GM23338 (cell line): ENCODE measurements around the gene CDK5RAP2. TPM values are rescaled to one million over a fixed set of nuclear protein-coding genes. Genes with fewer than 3 reads are reported as not detected.

Source experiments
- ATAC-seq: fragments of 200-7000 bp; cut with Tn5 transposase; 3 replicates; pipeline ENCODE4 v1.9.1; 2020
- DNase-seq: peaks from one replicate; pipeline ENCODE4 v3.0.0-alpha.2; 2015; ENCODE audit warnings: low spot score
- H2AFZ ChIP-seq: fragments of 200-600 bp; sonication (generic); 2 replicates; pipeline ENCODE4 v1.8.0; 2016; ENCODE audit warnings: antibody characterized with exemption, mild to moderate bottlenecking, moderate library complexity
- H3F3A ChIP-seq: fragments of 200-600 bp; sonication (generic); replicated peaks from 2 replicates; pipeline ENCODE4 v1.8.0; 2017; ENCODE audit warnings: antibody characterized with exemption, mixed run types, low read depth
- H3K27ac ChIP-seq: fragments of 200-600 bp; sonication (generic); 2 replicates; pipeline ENCODE4 v1.6.1; 2016; ENCODE audit warnings: low read depth
- H3K27me3 ChIP-seq: fragments of 200-600 bp; sonication (generic); 2 replicates; pipeline ENCODE4 v1.8.0; 2016; ENCODE audit warnings: mild to moderate bottlenecking, mixed run types, moderate library complexity; ENCODE audit not compliant: insufficient read depth
- H3K36me3 ChIP-seq: fragments of 200-600 bp; sonication (generic); 2 replicates; pipeline ENCODE4 v1.8.0; 2016; ENCODE audit warnings: mild to moderate bottlenecking; ENCODE audit not compliant: insufficient read depth
- H3K4me1 ChIP-seq: fragments of 200-600 bp; sonication (generic); 2 replicates; pipeline ENCODE4 v1.8.0; 2016; ENCODE audit warnings: mild to moderate bottlenecking, moderate library complexity; ENCODE audit not compliant: insufficient read depth
- H3K4me2 ChIP-seq: fragments of 200-600 bp; sonication (generic); 2 replicates; pipeline ENCODE4 v1.7.1; 2017; ENCODE audit warnings: mixed run types
- H3K4me3 ChIP-seq: fragments of 200-600 bp; sonication (generic); 2 replicates; pipeline ENCODE4 v1.6.1; 2016; ENCODE audit warnings: mixed run types
- H3K79me2 ChIP-seq: fragments of 200-600 bp; sonication (generic); replicated peaks from 2 replicates; pipeline ENCODE4 v1.8.0; 2017; ENCODE audit warnings: mild to moderate bottlenecking; ENCODE audit not compliant: insufficient read depth
- H3K9me2 ChIP-seq: fragments of 200-600 bp; sonication (generic); 2 replicates; pipeline ENCODE4 v1.8.0; 2017; ENCODE audit not compliant: insufficient read depth
- H4K20me1 ChIP-seq: fragments of 200-600 bp; sonication (generic); replicated peaks from 2 replicates; pipeline ENCODE4 v1.8.0; 2017; ENCODE audit warnings: mild to moderate bottlenecking; ENCODE audit not compliant: insufficient read depth
- H3K27ac Mint-ChIP-seq: 2 replicates; pipeline ENCODE4 v1.8.0; 2020; ENCODE audit warnings: inconsistent platforms, mild to moderate bottlenecking, moderate library complexity, mixed read lengths
- H3K27me3 Mint-ChIP-seq: 3 replicates; pipeline ENCODE4 v1.8.0; 2022; ENCODE audit warnings: low read depth, mild to moderate bottlenecking, moderate library complexity, mixed read lengths, inconsistent platforms; ENCODE audit not compliant: insufficient read depth, poor library complexity
- H3K36me3 Mint-ChIP-seq: 3 replicates; pipeline ENCODE4 v1.8.0; 2021; ENCODE audit warnings: low read depth, mild to moderate bottlenecking, inconsistent platforms, moderate library complexity, mixed read lengths
- H3K4me1 Mint-ChIP-seq: 3 replicates; pipeline ENCODE4 v1.8.0; 2020; ENCODE audit warnings: mild to moderate bottlenecking, inconsistent platforms, mixed read lengths
- H3K4me3 Mint-ChIP-seq: 3 replicates; pipeline ENCODE4 v1.8.0; 2021; ENCODE audit warnings: moderate library complexity, mild to moderate bottlenecking, inconsistent platforms, mixed read lengths
- H3K9me3 Mint-ChIP-seq: 3 replicates; pipeline ENCODE4 v1.8.0; 2020; ENCODE audit warnings: moderate library complexity, mild to moderate bottlenecking, inconsistent platforms, mixed read lengths
- CREB1 ChIP-seq: fragments of 250-450 bp; sonication (Bioruptor Pico); IDR thresholded peaks from 2 replicates; pipeline ENCODE4 v1.5.0; 2020; ENCODE audit warnings: low read depth, mild to moderate bottlenecking, moderate library complexity
- ETS1 ChIP-seq: IDR thresholded peaks from 2 replicates; pipeline ENCODE4 v1.6.1; 2016; ENCODE audit warnings: antibody characterized with exemption
- EZH2 ChIP-seq: fragments of 200-600 bp; sonication (generic); IDR thresholded peaks from one replicate; pipeline ENCODE4 v1.8.0; 2017; ENCODE audit warnings: antibody characterized with exemption, mild to moderate bottlenecking, low read depth; ENCODE audit not compliant: unreplicated experiment
- EZH2phosphoT487 ChIP-seq: fragments of 200-600 bp; sonication (generic); IDR thresholded peaks from one replicate; pipeline ENCODE4 v1.8.1; 2018; ENCODE audit warnings: antibody characterized with exemption; ENCODE audit not compliant: unreplicated experiment
- JUNB ChIP-seq: IDR thresholded peaks from one replicate; pipeline ENCODE4 v1.6.1; 2016; ENCODE audit warnings: antibody characterized with exemption; ENCODE audit not compliant: unreplicated experiment
- NANOG ChIP-seq: IDR thresholded peaks from 2 replicates; pipeline ENCODE4 v1.6.1; 2016; ENCODE audit warnings: antibody characterized with exemption, borderline replicate concordance
- POLR2AphosphoS5 ChIP-seq: IDR thresholded peaks from 2 replicates; pipeline ENCODE4 v1.6.1; 2016; ENCODE audit warnings: antibody characterized with exemption, low read depth
- STAT1 ChIP-seq: IDR thresholded peaks from one replicate; pipeline ENCODE4 v1.6.1; 2016; ENCODE audit warnings: antibody characterized with exemption; ENCODE audit not compliant: unreplicated experiment
- ZNF114 ChIP-seq: fragments of 250-450 bp; sonication (Bioruptor Pico); IDR thresholded peaks from 2 replicates; pipeline ENCODE4 v1.5.0; 2020; ENCODE audit warnings: mild to moderate bottlenecking, moderate library complexity
- ZNF331 ChIP-seq: fragments of 250-450 bp; sonication (Bioruptor Pico); IDR thresholded peaks from 2 replicates; pipeline ENCODE4 v1.5.0; 2020; ENCODE audit warnings: low read depth, mild to moderate bottlenecking, moderate library complexity
- polyA plus RNA-seq: library from polyadenylated mRNA; unstranded; fragments of >200 nt; fragmentation: Nextera tagmentation; extraction: Ambion mirVana; gene quantifications from 2 replicates; pipeline ENCODE4 v1.2.1, GENCODE V29; 2016
- total RNA-seq: library from RNA; depleted of rRNA; stranded (reverse); fragments of >200 nt; shearing (Covaris generic); gene quantifications from 2 replicates; pipeline ENCODE4 v1.2.3, GENCODE V29; 2014
- TF ChIP-seq, protein P1 (sequence below): IDR thresholded peaks from one replicate; pipeline ENCODE4 v1.6.1; 2018; ENCODE audit warnings: antibody characterized with exemption; ENCODE audit not compliant: unreplicated experiment
- TF ChIP-seq, protein P2 (sequence below), 2 experiments: fragments of 200-600 bp in 1 of 2; sonication (generic) in 1 of 2; conservative IDR thresholded peaks; 2 replicates each; pipeline versions ENCODE4 v1.5.1 to v1.6.1; 2016 to 2017; ENCODE audit warnings: antibody characterized with exemption in 2 of 2, low read depth in 2 of 2, mild to moderate bottlenecking in 2 of 2, moderate library complexity in 1 of 2
- TF ChIP-seq, protein P3 (sequence below): fragments of 250-450 bp; sonication (Bioruptor Pico); IDR thresholded peaks from 2 replicates; pipeline ENCODE4 v1.5.0; 2020; ENCODE audit warnings: mild to moderate bottlenecking, moderate library complexity

The CDK5RAP2 gene
- total and polyA plus RNA-seq, 2 experiments from 2014 or later = 50.7 to 65.7 TPM

DNA sequence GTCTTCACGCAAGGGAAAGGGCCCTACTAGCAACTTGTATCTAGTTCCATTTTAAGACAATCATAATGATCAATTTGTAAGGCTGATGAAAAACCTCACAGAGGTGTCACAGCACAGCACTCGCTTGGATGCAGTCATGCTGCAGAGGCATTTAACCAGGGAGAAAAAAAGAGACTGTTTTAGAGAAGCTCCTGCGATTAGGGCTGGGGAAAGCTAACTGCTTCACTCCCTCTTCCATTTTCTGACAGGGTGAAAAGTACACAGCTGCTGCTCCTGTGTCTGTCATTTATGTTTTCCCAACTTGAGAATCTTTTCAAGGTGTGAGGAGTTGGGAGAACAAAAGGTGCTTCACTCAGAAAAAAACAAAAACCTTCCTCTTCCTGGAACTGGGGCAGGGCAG lies 106.4 kb downstream of the CDK5RAP2 start:
- Mint-ChIP-seq H3K4me3 (no peak overlapping the region), H3K27me3 (peaks cover 5% of the 10 kb centered on the region), H3K36me3 (peaks cover 38% of the 10 kb centered on the region), H3K9me3 (no peaks in the 10 kb centered on the region), H3K4me1 (no peaks in the 10 kb centered on the region), H3K27ac (no peak overlapping the region)
- DNase-seq (no peak), ATAC-seq (no peak)
- no peaks in the 10 kb centered on the region for H3K79me2 ChIP-seq
- no peaks in the 10 kb centered on the region for H3K27me3 ChIP-seq
- no peak overlapping the region for H2AFZ ChIP-seq
- H3K36me3 ChIP-seq = peaks cover 12% of the 10 kb centered on the region
- no peak overlapping the region for H3K4me2 ChIP-seq
- no peaks in the 10 kb centered on the region for H3K4me1 ChIP-seq
- H4K20me1 ChIP-seq = 0 out of 2 replicates have a peak, but pooled peaks cover 3% of the 10 kb centered on the region
- H3K9me2 ChIP-seq = no peaks in the 10 kb centered on the region
- H3F3A ChIP-seq = no peaks in the 10 kb centered on the region; the same call in 1 of the 2 replicates
- TF ChIP-seq ZNF114 = no peak
- no peak for TF ChIP-seq POLR2AphosphoS5
- TF ChIP-seq JUNB = no peak
- no peak for TF ChIP-seq ETS1
- TF ChIP-seq, protein P1, sequence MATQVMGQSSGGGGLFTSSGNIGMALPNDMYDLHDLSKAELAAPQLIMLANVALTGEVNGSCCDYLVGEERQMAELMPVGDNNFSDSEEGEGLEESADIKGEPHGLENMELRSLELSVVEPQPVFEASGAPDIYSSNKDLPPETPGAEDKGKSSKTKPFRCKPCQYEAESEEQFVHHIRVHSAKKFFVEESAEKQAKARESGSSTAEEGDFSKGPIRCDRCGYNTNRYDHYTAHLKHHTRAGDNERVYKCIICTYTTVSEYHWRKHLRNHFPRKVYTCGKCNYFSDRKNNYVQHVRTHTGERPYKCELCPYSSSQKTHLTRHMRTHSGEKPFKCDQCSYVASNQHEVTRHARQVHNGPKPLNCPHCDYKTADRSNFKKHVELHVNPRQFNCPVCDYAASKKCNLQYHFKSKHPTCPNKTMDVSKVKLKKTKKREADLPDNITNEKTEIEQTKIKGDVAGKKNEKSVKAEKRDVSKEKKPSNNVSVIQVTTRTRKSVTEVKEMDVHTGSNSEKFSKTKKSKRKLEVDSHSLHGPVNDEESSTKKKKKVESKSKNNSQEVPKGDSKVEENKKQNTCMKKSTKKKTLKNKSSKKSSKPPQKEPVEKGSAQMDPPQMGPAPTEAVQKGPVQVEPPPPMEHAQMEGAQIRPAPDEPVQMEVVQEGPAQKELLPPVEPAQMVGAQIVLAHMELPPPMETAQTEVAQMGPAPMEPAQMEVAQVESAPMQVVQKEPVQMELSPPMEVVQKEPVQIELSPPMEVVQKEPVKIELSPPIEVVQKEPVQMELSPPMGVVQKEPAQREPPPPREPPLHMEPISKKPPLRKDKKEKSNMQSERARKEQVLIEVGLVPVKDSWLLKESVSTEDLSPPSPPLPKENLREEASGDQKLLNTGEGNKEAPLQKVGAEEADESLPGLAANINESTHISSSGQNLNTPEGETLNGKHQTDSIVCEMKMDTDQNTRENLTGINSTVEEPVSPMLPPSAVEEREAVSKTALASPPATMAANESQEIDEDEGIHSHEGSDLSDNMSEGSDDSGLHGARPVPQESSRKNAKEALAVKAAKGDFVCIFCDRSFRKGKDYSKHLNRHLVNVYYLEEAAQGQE = no peak
- TF ChIP-seq, protein P2, sequence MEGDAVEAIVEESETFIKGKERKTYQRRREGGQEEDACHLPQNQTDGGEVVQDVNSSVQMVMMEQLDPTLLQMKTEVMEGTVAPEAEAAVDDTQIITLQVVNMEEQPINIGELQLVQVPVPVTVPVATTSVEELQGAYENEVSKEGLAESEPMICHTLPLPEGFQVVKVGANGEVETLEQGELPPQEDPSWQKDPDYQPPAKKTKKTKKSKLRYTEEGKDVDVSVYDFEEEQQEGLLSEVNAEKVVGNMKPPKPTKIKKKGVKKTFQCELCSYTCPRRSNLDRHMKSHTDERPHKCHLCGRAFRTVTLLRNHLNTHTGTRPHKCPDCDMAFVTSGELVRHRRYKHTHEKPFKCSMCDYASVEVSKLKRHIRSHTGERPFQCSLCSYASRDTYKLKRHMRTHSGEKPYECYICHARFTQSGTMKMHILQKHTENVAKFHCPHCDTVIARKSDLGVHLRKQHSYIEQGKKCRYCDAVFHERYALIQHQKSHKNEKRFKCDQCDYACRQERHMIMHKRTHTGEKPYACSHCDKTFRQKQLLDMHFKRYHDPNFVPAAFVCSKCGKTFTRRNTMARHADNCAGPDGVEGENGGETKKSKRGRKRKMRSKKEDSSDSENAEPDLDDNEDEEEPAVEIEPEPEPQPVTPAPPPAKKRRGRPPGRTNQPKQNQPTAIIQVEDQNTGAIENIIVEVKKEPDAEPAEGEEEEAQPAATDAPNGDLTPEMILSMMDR (conservative IDR thresholded peaks at IDR 0.05; ENCODE audit: low read depth in 2 of 2) = no peak
- no peak for TF ChIP-seq EZH2
- TF ChIP-seq EZH2phosphoT487 = no peak
- TF ChIP-seq, protein P3, sequence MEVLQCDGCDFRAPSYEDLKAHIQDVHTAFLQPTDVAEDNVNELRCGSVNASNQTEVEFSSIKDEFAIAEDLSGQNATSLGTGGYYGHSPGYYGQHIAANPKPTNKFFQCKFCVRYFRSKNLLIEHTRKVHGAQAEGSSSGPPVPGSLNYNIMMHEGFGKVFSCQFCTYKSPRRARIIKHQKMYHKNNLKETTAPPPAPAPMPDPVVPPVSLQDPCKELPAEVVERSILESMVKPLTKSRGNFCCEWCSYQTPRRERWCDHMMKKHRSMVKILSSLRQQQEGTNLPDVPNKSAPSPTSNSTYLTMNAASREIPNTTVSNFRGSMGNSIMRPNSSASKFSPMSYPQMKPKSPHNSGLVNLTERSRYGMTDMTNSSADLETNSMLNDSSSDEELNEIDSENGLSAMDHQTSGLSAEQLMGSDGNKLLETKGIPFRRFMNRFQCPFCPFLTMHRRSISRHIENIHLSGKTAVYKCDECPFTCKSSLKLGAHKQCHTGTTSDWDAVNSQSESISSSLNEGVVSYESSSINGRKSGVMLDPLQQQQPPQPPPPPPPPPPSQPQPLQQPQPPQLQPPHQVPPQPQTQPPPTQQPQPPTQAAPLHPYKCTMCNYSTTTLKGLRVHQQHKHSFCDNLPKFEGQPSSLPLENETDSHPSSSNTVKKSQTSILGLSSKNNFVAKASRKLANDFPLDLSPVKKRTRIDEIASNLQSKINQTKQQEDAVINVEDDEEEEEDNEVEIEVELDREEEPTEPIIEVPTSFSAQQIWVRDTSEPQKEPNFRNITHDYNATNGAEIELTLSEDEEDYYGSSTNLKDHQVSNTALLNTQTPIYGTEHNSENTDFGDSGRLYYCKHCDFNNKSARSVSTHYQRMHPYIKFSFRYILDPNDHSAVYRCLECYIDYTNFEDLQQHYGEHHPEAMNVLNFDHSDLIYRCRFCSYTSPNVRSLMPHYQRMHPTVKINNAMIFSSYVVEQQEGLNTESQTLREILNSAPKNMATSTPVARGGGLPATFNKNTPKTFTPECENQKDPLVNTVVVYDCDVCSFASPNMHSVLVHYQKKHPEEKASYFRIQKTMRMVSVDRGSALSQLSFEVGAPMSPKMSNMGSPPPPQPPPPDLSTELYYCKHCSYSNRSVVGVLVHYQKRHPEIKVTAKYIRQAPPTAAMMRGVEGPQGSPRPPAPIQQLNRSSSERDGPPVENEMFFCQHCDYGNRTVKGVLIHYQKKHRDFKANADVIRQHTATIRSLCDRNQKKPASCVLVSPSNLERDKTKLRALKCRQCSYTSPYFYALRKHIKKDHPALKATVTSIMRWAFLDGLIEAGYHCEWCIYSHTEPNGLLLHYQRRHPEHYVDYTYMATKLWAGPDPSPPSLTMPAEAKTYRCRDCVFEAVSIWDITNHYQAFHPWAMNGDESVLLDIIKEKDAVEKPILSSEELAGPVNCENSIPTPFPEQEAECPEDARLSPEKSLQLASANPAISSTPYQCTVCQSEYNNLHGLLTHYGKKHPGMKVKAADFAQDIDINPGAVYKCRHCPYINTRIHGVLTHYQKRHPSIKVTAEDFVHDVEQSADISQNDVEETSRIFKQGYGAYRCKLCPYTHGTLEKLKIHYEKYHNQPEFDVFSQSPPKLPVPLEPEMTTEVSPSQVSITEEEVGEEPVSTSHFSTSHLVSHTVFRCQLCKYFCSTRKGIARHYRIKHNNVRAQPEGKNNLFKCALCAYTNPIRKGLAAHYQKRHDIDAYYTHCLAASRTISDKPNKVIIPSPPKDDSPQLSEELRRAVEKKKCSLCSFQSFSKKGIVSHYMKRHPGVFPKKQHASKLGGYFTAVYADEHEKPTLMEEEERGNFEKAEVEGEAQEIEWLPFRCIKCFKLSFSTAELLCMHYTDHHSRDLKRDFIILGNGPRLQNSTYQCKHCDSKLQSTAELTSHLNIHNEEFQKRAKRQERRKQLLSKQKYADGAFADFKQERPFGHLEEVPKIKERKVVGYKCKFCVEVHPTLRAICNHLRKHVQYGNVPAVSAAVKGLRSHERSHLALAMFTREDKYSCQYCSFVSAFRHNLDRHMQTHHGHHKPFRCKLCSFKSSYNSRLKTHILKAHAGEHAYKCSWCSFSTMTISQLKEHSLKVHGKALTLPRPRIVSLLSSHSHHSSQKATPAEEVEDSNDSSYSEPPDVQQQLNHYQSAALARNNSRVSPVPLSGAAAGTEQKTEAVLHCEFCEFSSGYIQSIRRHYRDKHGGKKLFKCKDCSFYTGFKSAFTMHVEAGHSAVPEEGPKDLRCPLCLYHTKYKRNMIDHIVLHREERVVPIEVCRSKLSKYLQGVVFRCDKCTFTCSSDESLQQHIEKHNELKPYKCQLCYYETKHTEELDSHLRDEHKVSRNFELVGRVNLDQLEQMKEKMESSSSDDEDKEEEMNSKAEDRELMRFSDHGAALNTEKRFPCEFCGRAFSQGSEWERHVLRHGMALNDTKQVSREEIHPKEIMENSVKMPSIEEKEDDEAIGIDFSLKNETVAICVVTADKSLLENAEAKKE = no peak
- no peak for TF ChIP-seq STAT1
- TF ChIP-seq NANOG = no peak
- no peak for TF ChIP-seq ZNF331
- no peak for TF ChIP-seq CREB1
- H3K27ac ChIP-seq = no peak overlapping the region
- no peak overlapping the region for H3K4me3 ChIP-seq
